Measurements from ENCODE around the gene MEF2C.

The MEF2C gene

DNA sequence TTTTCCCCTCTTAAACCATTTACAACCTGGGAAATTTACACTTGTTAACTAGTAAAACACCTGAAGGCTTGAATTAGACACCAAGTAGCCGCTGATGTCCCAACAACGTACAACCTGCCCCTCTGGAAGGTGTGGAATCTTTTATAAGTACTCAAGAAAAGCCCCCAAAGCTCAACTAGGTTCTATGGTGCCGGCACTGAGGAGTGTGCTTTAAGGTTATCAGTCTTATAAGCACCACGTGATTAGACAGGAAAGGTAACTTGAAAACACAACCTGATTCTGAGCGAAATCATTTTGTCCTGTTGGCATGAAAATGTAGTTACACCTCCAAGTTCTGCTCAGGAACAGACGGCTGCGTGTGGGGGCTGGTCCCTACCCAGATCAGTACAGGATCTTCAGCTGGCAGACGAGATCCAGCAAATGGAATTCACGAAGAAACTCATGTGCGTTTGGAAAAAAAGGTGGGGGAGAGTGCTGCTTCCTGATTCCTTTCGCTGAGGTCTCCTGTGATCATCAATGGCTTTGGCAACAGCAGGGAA lies 195.5 kb downstream of the MEF2C start:
- DNase-seq (ENCODE audit: low read depth) = no peak

DNA sequence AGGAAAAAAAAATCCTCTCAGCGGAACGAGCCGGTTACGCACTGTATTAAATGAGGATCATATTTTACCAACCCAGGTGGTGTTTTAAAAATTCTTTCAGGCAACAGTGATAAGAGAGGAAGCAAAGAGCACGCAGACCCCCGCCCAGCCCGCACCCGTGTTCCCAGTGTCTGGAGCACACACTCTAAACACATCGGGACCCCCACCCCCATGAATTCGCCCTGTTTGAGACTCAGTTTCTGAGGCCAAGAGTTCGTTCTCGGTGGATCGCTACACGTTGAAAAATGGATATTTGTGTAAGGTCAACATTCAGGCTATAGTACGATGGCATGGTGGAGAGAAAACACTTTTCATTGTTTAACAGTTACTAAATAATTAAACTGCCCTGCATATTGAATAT lies 196.3 kb downstream of the MEF2C start:
- no peak for DNase-seq (ENCODE audit: low read depth)

DNA sequence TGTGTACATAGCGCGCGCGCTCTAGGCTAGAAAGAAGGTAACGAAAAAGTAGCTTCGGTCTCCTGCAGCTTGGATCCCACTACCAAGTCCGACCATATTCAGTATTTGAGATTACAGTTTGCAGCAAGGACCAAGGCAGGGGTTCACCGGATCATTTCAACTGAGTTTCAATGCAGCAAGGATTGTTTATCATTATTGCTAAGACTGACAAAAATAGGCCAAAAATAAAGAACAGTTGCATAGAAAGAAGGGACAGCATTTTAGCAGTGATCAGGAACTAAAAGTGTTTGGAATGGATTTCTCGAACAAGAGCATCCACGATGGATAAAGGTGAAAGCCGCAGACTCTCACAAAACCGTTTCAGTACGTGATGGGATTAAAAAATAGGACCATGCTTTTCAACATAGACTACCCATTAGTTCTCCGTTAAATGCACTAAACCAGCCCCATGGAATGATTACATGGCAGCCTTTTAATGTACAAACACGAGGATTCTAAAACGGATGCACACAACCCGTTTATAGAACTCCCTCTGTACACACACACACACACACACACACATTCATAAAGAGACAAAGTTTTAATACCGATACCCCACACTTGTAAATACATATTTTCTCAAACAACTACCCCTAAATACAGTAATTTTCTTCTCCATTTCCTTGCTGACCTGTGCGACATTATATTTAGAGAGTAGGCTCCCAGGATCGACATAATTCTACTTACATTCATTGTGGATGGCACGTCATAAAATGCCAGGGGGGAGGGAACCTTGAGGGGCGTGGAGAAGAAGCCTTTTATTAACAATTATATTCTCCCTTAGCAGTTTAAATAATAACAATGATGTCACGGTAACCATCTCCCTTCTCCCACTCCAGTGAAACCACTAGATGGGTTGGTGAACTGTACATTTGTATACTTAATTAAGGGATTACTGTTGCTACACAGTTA lies 197.1 kb downstream of the MEF2C start:
- DNase-seq (ENCODE audit: low read depth) = no peak

DNA sequence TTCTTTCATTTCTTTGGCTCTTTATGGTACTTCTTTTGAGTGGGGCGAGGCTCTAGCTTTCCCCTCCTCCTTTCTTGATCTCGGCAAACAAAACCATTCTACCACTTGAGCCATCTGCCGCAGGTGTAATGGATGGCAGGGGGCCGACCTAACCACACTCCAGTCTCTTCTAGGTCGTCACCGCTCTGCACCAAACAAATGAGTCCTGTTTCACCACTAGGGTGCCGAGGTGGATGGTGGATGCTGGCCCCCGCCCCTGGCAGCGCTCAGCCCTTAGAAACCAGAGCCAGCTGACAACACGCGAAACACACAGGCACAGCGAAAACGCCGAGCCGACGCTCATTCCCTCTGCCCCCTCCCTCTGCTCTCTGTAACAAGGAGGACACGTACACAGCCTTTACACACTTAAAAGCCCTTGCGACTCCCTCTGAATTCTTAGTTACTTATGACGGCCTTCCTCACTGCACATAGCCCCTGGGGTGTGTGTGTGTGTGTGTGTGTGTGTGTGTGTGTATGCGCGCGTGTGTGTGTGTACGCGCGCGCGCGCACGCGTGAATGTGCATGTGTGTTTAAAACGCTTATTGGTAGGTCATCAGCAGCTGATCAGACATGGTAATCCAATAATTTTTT lies 199.4 kb downstream of the MEF2C start:
- no peak for DNase-seq (ENCODE audit: low read depth)

DNA sequence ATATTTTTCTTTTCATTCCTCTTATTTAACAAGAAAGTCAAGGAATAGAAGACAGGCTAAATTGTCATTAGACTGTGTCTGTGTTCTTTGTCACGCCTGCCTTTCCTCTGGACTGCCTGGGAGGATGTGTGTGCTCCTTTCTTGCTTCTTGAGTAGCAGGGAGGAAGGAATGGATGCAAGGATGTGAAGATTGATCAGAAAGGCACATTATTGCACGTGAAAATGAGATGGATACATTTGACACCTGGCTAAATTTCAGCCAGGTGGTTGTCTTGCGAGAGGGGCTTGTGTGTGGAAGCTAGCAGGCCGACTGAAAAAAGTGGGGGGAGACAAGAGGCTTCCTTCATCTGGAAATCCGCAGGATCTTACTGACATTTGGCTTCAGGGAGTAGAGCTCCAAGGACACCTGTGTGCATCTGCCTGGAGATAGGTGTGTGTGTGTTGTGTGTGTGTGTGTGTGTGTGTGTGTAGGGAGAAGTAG lies 200.1 kb downstream of the MEF2C start:
- no peak for DNase-seq (ENCODE audit: low read depth)

DNA sequence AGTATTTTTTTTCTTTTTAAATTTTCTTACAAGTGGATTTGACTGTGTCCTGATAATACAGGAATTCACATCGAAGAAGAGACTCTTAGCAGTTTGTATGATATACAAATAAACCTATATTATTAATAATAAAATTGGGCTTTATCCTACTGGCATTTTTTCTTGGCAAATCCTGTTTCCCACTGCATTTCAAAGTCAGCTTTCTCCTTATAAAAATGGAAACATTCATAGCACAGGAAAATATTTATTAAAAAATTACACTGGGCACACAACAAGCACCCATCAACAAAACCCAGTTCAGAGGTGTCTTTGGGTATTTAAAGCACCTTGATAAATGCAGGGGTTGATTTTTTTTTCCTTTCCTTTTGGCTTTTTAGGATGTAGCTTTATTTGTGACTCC lies 200.9 kb downstream of the MEF2C start:
- DNase-seq (ENCODE audit: low read depth) = no peak

DNA sequence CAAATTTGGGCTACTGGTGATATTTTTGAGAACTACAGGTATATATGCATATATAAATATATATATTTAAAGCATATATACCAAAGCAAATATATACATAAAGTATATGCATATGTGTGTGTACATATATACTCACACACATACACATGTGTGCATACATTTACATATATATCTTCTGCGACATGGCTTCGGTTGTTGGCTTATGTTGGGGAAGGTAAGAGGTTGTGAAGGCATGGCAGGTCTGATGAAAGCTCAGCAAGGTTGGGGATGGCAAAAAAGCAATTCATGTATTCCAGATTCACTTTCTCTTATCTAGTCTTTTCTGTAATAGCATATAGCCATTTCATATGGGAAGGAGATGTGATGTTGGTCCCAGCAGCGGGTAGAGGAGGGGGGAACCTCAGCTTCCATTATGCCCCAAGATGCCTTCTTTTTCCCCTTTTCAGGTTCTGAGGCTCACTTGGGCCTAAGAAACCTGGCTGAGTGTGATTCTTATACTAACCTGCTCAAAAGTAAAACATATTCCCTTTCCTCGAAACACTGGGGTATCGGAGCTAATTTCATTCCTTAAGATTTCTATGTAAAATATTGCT lies 201.7 kb downstream of the MEF2C start:
- no peak for DNase-seq (ENCODE audit: low read depth)

DNA sequence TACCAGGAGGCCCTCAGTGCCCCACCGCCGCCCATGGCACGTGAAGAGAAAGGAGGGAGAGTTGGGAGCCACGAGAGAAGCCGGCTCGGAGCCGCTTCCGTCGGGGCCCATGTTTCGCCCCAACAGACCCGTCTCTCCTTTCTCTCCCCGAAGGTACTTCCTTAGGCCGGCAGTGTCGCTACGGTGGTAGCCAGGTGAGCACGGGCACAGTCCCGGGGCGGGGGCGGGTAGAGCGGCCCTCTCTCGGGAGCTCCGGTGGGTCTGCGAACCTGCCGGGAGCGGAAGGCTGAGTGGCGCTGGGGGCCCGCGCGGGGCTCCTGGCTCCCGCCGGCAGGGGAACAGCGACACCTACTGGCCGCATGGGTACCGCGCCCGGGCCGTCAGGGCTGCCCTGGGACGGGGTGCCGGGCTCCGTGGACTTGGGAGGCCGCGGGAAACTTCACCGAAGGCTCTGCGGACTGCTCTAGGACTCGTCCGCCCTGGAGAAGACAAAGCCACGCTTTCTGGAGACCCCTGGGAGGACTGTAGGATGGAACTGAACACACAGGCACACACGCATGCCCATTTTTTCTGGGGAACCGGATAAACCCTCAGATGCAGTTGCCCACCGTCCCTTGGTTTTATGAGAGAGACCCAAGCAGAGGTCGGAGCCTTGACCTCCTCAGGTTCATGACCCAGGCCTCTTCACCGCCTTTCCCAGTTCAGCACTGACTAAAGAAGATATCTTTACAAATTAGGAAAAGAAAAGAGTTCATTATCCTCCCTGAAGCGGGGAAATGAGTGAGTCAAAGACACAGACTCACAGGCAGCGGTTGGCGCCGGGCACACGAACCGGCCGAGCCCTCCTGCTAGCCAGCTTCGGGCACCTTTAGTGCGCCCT lies 202.5 kb downstream of the MEF2C start:
- DNase-seq (ENCODE audit: low read depth) = peak; percentile 57

DNA sequence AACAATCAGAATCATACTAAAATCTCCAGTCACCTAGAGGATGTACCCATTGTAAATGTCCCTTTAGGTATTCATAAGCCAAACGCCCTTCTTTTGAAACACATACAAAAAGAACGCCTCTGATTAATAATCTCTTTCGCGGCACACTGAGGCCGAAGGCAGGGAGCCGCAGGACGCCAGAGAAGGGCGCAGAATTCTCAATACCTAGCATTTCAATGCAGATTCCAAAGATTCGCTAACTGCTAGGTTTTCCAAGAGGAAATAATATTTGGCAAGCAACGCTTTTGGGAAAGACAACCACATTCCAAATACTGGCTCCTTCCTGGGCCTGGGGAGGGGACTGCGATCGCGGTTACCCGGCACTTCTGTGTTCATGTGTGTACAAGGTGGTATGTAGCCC lies 203.3 kb downstream of the MEF2C start:
- DNase-seq (ENCODE audit: low read depth) = no peak

DNA sequence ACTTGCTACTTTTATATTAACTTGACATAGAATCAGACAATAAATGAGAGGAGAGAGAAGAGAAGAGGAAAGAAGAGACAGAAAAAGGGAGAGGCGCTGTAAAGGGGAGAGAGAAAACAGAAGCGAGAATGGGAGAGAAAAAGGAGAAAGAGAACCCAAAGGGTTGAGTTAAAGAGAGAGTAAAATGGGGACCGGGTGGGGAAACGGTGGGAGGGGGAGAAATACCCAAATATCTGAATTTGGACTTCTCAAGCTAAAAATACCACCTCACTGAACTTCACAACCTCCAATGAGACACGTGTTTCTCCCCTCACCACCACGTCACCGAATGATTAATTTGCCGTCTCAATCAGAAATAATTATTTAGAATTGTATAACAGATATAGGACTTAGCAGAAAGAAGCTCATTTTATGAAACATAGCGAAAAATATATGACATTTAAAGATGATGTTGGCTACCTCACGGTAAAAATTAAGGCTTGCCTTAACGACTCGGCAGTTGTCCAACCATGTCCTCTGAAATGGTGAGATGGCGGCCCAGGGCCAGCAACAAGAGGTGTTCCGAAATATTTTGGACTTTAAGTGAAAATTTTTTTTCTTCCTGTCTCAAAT lies 204.1 kb downstream of the MEF2C start:
- no peak for DNase-seq (ENCODE audit: low read depth)

DNA sequence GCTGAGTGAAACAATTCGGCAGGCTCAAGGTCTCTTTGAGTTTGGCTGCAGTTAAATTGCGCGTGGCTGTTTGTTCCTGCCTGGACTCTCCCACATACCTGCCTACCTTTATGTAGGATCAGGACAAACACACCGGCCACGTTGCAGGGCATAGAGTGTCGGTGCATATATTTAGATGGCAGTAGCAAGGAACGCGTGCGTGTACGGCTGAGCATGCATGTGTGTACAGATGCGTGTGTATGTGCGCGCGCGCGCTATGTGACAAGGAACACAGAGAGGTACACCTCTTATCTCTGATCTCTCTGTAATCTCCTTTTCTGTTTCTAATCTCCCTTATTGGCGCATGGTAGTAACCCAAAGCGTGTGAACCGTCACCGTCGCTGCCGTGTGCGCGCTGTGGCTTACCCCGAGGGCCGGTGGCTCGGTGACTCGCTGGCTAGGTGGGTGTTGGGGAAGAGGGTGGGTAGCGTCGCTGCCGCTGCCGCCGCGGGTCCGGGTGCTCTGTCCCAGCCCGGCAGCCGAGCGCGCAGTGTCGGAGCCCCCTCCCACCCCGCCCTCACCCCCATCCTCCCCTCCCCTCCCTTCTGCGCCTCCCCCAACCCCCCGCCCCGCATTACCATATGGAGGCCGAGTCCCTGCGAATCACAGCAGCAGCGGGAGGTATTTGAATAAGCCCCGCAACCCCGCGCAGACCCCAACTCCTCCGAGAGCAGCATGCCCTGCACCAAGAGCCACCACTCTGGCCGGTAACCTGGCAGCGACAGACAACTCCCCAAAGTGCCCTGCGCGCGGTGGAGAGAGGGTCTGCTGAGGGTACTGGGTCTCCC lies 204.8 kb downstream of the MEF2C start:
- no peak for DNase-seq (ENCODE audit: low read depth)

DNA sequence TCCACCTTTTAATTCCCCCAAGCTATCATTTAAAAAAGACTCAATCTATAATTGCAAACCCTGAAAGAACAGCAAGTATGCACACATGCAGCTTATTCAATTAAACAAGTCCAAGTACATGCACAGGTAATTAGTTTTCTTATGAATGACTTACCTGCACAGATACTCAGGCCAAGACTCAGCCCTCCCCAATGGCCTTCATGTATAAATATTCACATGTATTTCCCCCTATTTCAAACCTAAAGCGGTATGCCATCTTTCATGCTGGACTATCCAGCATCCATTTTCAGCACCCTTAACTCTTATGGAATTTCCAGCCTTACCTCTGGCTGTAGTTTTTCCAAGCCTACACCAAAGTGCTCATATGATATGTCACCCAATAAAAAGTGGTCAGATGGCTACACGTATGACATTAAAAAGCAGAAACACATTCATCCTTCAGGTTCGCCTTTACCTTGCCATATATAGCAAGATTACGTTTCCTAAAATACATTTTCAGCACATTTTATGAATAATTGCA lies 205.5 kb downstream of the MEF2C start:
- no peak for DNase-seq (ENCODE audit: low read depth)

DNA sequence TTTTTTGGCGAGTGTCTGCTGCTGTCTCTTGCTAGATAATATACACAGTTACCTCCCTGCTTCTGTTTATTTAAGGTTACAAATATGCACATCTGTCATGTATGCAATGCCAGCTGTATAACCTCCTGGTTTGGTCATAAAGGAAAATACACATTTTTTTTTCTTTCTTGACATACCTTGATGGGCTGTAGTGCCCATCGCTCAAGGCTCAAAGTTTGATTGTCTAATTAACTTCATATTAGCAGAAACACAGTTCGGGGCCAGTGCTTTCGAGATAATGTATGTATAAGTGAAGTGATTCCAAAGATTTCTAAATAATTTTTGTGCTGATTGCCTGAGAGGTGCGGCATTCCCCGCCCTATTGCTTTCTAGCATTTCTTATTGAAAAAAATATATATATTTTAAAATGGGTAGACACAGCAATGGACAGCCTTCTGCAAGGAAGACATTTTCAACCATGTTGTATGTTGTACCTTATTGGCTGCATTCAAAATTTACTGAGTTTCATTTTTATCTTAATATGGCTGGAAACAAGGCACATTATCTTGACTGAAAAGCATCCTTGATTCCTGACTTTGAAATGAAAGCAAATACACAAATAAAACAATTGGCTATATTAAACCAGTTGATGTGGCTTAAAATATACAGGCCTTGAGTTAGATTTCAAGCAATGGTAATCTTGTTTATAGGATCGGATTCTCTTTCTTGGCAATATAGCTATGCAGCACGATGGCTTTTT lies 206.2 kb downstream of the MEF2C start:
- DNase-seq (ENCODE audit: low read depth) = no peak

DNA sequence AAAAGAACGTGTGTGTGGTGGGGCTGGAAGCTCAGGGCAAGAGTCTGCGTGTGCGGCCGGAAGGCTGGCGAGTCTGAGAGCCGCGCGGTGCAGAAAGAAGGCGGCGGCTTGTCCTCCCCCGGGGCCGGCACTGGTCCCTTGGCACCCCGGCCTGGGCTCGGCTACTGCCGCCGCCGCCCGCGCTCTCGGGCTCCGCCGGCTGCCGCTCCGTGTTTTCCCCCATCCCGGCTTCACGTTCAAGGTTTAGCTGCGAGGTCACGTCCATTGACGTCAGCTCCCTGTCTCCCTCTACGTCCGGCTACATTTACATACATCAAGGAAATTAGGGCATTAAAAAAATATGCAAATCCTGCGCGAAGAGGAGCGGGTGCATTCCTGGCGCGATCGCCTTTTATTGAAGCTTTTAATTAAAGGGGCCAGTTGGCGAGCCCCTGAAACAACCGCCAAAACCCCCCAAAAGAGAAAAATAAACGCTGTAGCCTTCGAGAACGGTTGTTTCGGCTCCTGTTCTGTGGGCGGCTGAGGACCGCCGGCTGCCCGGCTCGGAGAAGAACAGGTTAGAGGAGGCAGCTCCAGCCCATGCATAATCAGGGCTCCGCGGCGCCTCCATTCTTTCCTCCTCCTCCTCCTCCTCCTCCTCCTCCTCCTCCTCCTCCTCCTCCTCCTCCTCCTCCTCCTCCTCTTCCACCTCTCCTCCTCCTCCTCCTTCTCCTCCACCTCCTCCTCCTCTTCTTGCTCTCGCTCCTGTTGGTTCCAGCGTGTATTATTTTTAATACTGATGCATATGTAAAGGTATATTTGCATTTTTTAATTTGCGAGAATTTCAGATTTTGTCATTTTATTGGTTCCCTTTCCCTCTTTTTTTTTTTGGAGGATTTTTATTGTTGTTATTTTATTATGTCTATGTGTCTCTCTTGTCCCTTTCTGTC lies 207.0 kb downstream of the MEF2C start:
- no peak for DNase-seq (ENCODE audit: low read depth)

DNA sequence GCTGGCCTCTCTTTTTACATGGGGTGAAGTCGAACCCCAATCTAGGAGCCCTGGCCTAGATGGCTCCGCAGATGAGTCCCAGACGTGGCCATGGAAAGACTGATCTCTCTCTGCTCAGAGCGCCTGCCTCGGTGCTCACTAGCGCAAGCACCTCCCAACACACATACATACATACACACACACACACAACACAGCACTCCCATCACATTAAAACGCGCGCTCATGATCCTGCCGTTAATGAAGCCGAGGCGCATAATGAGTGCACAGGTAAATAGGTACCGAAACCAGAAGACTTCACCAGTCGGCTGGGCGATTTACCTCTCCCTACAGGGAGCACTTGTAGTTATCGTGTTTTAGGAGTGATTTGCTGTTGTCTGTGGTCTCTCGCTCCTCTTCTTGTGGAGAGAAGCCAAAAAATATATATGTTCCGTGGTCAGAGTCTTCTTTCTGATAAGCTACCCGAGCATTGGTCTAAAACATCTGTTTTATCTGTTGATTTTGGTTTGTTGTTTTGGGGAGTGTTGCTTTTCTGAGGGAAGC lies 207.7 kb downstream of the MEF2C start:
- DNase-seq (ENCODE audit: low read depth) = no peak

DNA sequence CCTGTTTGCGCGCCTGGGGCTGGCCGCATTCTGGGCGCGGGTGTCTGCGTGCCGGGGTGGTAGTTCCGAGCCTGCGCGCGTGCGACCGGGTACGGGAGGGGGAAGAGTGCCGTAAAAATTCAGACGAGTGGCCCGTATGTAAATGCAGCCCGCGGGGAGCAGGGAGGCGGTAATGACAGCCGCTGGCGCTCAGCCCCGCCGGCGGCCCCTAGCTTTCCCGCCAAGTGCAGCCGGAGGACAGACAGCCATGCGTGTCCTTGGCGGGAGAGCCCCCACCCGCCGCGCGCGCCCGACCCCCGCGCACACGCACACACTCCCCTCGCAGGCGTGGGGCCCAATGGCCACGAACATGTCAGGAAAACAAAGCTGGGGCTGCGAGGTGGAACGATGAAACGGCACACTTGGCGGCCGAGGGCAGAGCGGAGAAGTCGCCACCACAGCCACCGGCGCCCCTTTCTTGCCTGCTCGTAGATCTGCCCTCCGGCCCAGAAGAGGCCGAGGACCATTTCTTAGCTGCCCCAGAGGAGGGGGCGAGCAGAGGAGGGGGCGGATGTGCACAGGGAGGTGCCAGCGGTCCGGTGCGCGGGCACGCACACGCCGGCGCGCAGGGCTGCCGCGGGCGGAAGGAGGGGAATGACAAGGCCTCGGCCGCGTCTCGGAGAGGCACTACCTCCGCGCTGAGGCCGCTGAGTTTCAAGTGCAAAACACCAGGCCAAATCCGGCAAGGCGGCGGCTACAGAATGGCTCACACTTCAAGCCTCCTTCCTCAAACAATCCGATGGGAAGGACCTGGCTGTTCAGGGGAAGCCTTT lies 208.4 kb downstream of the MEF2C start:
- DNase-seq (ENCODE audit: low read depth) = no peak
